Measurements from ENCODE around the gene PSMA8. TPM values are rescaled to one million over a fixed set of nuclear protein-coding genes. Genes with fewer than 3 reads are reported as not detected.

Gene PSMA8
- not detected in 5 replicates for total RNA-seq (2022; extraction: Qiagen RNA extraction)

GRCh38 chr18:26133652-26134051, at the start of gene PSMA8:
Gene PSMA8 (plus strand): TSS chr18:26133869. CDS start chr18:26133966, 97 bp downstream.

GRCh38 chr18:26090130-26091046, 43.3 kb upstream of the PSMA8 start, which contains the start of gene SS18:
Gene SS18 (minus strand): TSS chr18:26090613. CDS start chr18:26090569, 44 bp downstream.

GRCh38 chr18:26226229-26227050, 92.8 kb downstream of the PSMA8 start, which contains the start of gene TAF4B:
Gene TAF4B (plus strand): TSS chr18:26226445. CDS start chr18:26226934, 489 bp downstream.

Other genes starting within 250 kb of the PSMA8 start
- 45.8 to 60.5 TPM (median 49.0 TPM) in 5 replicates for gene SS18, start 43.3 kb upstream of the PSMA8 start, total RNA-seq (2022; extraction: Qiagen RNA extraction)
- 3.5 to 5.4 TPM (median 4.5 TPM) in 5 replicates for gene TAF4B, start 92.6 kb downstream of the PSMA8 start, total RNA-seq (2022; extraction: Qiagen RNA extraction)